ENCODE results near the gene GUCY2D.

GRCh38 chr17:7974638-7975131 lies 27.7 kb upstream of the GUCY2D start:
- TF ChIP-seq, protein P1, sequence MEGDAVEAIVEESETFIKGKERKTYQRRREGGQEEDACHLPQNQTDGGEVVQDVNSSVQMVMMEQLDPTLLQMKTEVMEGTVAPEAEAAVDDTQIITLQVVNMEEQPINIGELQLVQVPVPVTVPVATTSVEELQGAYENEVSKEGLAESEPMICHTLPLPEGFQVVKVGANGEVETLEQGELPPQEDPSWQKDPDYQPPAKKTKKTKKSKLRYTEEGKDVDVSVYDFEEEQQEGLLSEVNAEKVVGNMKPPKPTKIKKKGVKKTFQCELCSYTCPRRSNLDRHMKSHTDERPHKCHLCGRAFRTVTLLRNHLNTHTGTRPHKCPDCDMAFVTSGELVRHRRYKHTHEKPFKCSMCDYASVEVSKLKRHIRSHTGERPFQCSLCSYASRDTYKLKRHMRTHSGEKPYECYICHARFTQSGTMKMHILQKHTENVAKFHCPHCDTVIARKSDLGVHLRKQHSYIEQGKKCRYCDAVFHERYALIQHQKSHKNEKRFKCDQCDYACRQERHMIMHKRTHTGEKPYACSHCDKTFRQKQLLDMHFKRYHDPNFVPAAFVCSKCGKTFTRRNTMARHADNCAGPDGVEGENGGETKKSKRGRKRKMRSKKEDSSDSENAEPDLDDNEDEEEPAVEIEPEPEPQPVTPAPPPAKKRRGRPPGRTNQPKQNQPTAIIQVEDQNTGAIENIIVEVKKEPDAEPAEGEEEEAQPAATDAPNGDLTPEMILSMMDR (IDR thresholded peaks at IDR 0.05), result no peak
- TF ChIP-seq POLR2AphosphoS5 (IDR thresholded peaks at IDR 0.05) (no peak), POLR2A (IDR thresholded peaks at IDR 0.05) (no peak)

Data from stomach (tissue), 4 donors.